Measurements from ENCODE around the gene TLCD2.
"Not testable (repeated sequence)": the region's sequence is repeated elsewhere in the genome, so short reads cannot be mapped to it uniquely, and the experiment has no call there.

Gene TLCD2

DNA sequence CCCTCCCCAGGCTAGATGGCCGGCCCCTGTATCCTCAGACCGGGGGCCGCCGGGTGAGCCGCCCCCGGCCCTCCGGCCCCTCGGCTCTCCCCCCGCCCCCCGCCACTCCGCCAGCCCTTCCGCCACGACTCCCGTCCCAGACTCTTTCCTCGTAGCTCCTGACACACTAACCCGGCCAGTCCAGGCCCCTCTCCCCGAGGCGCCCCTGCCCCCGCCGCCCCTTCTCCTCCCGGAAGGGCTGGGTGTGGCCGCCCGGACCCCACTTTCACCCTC, 5.6 kb upstream of the TLCD2 start:
- no peak for DNase-seq

GRCh38 chr17:1714980-1715802, 5.0 kb upstream of the TLCD2 start:
- peak in 2 of 4 experiments; percentile 25 to 32 for DNase-seq

- DNase-seq, result no peak
Measured at GRCh38 chr17:1714427-1714979, 4.3 kb upstream of the TLCD2 start.

DNA sequence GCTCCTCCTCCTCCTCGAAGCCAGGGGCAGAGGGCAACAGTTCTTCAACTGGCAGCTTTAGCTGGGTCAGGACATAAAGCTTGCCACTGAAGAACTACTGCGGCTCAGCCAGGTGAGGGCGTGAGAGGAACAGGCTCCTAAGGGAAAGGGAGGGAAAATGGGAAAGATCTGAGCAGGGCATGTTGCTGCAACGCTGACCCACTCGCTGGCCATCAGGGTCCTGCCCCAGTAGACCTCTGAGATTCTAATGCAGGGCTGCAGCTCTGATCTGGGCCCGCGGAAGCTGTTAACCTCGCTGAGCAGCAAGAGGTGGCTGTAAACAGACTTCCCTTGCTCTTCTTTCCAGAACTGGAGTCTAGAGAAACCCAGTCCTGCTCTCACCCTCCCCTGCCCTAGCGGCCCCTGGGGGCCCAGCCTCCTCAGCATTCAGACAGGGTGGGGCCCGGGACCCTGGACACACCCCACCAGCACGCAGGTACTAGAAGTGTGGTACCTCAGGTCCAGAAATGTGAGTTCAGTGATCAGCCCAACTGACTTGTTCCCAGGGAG, 3.8 kb upstream of the TLCD2 start:
- no peak for DNase-seq

DNA sequence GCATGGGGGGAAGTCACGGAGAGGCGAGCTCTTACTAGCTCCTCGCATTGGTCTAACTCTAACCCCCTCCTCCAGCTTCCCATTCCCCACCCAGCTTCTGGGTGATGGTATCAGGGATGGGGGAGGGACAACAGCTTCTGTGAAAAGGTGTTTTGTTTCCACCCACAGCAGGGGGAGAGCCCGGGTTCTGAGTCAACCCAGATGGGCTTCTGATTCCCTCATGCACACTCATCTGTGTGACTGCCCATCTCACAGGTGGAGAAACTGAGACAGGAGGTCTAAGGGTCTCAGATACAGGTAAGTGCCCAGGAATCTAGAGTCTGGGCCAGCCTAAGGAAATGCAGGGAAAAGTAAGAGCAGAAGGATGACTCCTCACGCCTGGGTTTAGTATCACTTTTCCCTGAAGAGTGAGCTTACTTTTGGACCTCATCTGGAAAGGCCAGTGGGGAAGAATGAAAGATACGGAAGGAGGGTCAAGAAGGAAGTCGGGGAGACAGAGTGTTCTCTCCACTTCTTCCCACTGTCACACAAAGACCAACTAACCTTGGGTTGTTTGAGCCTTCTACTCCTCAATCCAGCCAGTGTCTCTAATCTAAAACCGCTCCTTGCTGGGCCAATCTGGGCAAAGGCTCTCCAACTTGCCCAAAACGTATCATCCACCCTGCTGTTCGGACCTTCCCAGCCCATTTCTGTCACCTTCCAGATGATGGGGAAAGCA, 3.1 kb upstream of the TLCD2 start:
- no peak for DNase-seq

- no peak for DNase-seq
Measured at GRCh38 chr17:1712271-1712670, 2.1 kb upstream of the TLCD2 start.

DNA sequence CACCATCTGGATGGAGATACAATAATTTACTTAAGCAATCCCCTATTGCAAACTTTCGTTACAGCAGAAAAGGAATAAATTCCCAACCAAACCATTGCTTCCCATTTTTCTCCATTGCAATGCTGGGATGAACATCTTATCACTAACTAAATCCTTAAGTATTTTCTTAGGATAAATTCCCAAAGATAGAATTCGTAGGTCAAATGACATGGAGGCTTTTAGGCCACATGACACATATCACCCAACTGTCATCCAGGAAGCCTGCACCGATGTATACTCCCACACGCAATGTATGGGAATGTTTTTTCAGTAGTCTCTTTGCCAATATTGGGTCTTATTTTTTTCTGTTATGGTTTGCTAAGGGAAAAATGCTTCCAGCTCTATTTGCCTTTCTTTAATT, 1.6 kb upstream of the TLCD2 start:
- no peak for DNase-seq

DNA sequence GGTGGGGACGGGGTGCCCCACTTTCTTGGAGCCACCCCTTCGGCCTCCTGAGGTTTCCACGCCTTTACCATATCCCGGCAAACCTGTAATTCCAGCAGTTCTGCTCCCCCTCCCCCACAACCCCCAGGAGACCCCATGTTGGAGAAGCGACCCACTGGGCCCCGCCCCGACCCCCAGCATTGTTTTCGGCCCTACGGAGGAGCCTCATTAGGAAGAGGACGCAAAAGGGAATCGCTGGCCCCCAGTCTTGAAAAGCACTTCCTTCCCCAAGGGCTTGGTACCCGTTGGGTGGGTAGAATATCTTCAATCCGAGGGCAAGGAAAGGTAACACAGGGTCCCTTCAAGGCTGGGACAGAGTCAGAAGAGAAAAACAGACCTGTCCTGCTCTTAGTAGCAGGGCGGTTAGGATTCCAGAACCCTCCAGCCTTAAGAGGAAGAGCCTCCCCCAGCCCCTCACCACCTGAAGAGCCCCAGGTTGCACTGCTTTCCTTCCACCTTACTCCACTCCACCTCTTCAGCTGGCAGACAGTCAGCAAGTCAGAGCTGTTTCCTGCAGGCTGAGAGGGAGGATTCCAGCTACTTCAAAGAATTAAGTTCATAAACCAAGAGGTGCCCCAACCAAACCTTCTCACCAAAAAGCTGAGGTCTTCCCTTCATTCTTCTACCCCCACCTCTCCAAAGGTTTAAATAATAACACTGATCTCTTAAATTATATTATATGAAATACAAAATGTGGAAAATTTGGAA, 803 bp upstream of the TLCD2 start:
- no peak for DNase-seq

- DNase-seq, result no peak
Measured at GRCh38 chr17:1709403-1709951, 700 bp downstream of the TLCD2 start.

DNA sequence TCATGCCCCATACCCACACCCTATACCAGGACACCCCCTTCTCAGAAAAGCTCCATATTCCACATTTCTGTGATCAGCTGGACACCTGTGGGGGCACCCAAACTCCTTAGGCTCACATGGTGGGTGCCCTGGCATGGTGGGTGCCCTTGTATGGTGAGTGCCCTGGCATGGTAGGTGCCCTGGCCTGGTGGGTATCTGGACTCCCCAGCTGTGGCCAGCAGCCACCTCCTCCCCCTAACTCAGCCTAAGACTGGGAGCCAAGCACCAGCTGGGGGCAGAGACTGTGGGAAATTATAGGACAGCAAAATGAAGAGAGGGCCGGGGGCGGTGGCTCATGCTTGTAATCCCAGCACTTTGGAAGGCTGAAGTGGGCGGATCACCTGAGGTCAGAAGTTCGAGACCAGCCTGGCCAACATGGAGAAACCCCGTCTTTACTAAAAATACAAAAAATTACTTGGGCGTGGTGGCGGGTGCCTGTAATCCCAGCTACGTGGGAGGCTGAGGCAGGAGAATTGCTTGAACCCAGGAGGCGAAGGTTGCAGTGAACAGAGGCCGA, 1.3 kb downstream of the TLCD2 start:
- not testable (repeated sequence) for DNase-seq

DNA sequence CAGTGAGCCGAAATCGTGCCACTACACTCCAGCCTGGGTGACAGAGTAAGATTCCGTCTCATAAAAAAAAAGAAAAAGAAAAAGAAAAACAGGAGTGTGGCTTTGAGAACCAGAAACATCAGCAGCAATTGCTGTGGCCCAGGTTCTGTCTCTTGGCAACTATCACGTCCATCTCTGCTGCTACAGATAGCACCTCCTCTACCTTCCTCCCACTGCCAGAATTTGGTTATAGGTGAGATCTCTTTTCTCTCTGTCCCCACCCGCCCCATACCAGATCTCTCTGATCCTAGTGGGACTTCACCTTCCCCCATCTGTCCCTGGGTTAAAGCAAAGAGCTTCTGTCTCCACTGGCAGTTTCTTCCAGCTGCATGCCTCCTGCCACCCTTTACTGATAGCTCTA, 3.1 kb downstream of the TLCD2 start:
- DNase-seq, result no peak

DNA sequence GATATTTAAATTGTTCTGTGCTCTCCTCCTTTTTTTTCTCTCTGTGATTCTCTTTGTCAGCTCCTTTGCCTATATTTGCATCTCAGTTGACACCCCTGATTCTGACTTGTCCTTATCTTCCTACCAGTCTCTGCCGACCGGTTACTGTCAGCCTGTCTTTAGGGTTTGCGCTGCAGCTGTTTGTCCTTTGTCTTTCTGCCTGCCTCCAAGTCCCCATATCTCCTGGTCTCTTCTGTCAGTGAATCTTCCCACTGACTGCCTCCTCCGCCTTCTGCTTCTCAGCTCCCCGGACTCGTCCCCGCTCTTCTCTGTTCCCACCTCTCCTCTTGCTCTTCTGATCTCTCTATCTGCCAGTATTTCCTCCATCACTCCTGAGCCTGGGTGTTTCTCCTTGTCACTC, 5.2 kb downstream of the TLCD2 start:
- no peak for DNase-seq

DNA sequence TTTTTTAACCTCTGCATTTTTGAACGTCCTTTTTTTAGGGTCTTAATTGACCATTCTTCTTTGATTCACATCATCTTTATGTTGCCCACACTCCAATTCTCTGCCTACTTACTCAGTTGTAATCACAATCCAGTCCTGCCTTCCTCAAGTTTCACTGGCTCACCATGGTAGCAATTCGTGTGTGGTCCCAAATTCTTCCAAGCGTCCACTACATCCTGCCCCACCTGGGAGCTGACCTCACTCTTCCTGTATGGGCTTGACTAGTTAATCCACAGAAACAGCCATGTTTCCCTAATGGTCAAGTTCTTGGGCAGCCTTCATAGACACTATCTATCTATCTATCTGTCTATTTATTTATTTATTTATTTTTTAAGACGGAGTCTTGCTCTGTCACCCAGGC, 7.1 kb downstream of the TLCD2 start:
- no peak for DNase-seq

DNA sequence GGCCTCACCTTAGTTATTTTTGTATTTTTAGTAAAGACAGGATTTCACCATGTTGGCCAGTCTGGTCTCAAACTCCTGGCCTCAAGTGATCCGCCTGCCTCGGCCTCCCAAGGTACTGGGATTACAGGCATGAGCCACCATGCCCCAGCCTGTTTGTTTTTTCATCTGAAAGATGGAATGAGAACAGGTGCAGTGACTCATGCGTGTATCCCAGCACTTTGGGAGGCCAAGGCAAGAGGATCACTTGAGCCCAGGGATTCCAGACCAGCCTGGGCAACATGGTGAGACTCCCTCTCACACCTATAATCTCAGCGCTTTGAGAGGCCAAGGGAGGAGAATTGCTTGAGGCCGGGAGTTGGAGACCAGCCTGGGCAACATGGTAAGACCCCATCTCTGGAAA, 10.3 kb downstream of the TLCD2 start:
- DNase-seq, result not testable (repeated sequence)

GRCh38 chr17:1697681-1698080, 12.5 kb downstream of the TLCD2 start:
- DNase-seq, result no peak

GRCh38 chr17:1695365-1695764, 14.8 kb downstream of the TLCD2 start:
- no peak for DNase-seq

GRCh38 chr17:1693339-1693738, 16.8 kb downstream of the TLCD2 start:
- no peak for DNase-seq

DNA sequence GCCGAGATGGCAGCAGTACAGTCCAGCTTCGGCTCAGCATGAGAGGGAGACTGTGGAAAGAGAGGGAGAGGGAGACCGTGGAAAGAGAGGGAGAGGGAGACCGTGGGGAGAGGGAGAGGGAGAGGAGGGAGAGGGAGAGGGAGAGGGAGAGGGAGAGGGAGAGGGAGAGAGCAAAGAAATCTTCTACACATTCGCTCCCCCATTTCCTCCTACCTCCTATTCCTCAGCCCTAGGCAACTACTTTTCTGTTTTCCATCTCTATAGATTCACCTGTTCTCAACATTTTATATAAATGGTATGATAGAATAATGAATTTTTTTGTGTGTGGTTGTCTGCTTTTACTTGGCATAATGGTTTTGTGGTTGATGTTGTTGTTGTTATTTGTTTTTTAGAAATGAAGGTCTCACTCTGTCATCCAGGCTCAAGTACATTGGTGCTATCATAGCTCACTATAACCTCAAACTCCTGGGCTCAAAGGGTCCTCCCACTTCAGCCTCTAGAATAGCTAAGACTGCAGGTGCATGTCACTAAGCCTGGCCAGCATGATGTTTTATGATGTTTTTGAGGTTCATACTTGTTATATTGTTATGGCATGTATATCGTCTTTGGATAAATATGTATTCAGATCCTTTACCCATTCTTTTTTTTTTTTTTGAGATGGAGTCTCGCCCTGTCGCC, 19.5 kb downstream of the TLCD2 start:
- DNase-seq, result no peak

- not testable (repeated sequence) for DNase-seq
Measured at GRCh38 chr17:1688405-1688804, 21.8 kb downstream of the TLCD2 start.

- no peak for DNase-seq
Measured at GRCh38 chr17:1686086-1686485, 24.1 kb downstream of the TLCD2 start.

DNA sequence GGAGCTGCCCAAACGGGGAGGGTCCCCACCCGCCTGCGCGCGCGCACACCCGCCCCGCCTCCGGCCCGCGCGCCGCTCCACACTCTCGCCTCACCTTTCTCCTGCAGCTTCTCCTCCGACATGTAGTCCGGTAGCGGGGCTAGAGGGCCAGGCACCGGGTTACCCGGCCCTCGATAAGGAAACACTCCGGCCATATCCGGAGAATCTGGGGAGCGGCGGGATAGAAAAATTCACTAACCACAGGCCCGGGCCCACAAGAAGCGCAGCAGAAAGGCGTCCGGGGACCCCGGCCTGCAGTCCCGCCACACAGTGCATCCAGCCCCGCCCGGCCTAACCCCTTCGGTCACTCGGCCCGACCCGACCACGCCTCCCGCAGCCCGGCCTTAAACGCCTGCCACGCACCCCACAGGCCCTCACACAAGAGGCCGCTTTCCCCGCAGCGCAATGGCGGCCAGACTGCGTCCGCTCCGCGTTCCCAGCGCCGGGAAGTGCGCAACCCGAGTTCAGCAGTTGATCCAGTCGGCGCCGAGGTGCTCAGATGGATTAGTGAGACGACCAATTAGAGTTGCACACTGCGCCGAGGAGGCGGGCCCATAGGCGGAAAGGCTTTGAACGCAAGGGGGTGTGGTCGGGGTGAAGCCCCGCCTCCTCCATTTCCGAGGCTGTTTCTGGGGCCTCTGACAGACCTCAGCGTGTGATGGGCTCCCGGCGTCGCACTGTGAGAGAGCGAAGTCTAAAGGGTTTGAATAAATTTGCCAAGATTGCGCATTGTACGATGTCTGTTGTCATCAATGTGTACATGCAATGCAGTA, 25.6 kb downstream of the TLCD2 start, which contains the start of gene PRPF8:
TSS of gene PRPF8 (minus strand) at position 490 of the 812 bp plus-strand sequence. CDS start at position 194, 296 bp downstream.
- peak; percentile 94 to 97 (median 96) for DNase-seq

Data from activated CD4-positive, CD25-positive, alpha-beta regulatory T cell (primary cell).